ENCODE results near the gene ACOXL. TPM values are rescaled to one million over a fixed set of nuclear protein-coding genes. Genes with fewer than 3 reads are reported as not detected.

The ACOXL gene
- total and polyA plus RNA-seq, 10 of the 15 experiments (the other 5 are each of a cell fraction or from before 2014, with no cell fraction given) = 0.05 to 1.3 (median 0.71) TPM

- TF ChIP-seq ZBTB11 (CRISPR knock-in tag; IDR thresholded peaks at IDR 0.05) = no peak
- TF ChIP-seq NR2C1 (IDR thresholded peaks at IDR 0.05) = no peak
- TF ChIP-seq SMAD5 (IDR thresholded peaks at IDR 0.05; ENCODE audit: low read depth) = no peak
- TF ChIP-seq CEBPZ (IDR thresholded peaks at IDR 0.05; ENCODE audit: low read depth, low read length) = no peak
- TF ChIP-seq PAX8 (IDR thresholded peaks at IDR 0.05) = no peak
- TF ChIP-seq IRF3 (IDR thresholded peaks at IDR 0.05) = no peak
- TF ChIP-seq ZNF622 (IDR thresholded peaks at IDR 0.05) = no peak
- no peak for TF ChIP-seq HSF1 (IDR thresholded peaks at IDR 0.05; ENCODE audit: low read depth, low read length)
- TF ChIP-seq RCOR1 (conservative IDR thresholded peaks at IDR 0.05; ENCODE audit: low read depth, low read length) = no peak
- TF ChIP-seq SUPT20H (IDR thresholded peaks at IDR 0.05; ENCODE audit: borderline replicate concordance, control insufficient read depth, low read depth, low read length) = no peak
Measured at GRCh38 chr2:110726285-110726684, 6.1 kb upstream of the ACOXL start (continued).

All from GM12878 (cell line).